DND-41 (cell line): ENCODE results near the gene ACTBL2.

Experiments
- ATAC-seq: fragments of 200-7000 bp; cut with Tn5 transposase; 3 replicates; pipeline ENCODE4 v1.9.1; 2021; ENCODE audit warnings: low read depth; ENCODE audit not compliant: insufficient read depth
- DNase-seq: peaks from one replicate; pipeline ENCODE4 v3.0.0-alpha.2; 2020
- H2AFZ ChIP-seq: 2 replicates; pipeline ENCODE4 v1.6.0; 2012; ENCODE audit warnings: low read depth, low read length
- H3K27ac ChIP-seq: 2 replicates; pipeline ENCODE4 v1.5.1; 2012; ENCODE audit warnings: low read length, inconsistent platforms
- H3K27me3 ChIP-seq: fragments of 200-600 bp; sonication (generic); 2 replicates; pipeline ENCODE4 v1.6.0; 2012; ENCODE audit warnings: low read length, mild to moderate bottlenecking, inconsistent platforms; ENCODE audit not compliant: insufficient read depth, poor library complexity
- H3K36me3 ChIP-seq: 2 replicates; pipeline ENCODE4 v1.5.1; 2012; ENCODE audit warnings: low read length, inconsistent platforms; ENCODE audit not compliant: insufficient read depth
- H3K4me1 ChIP-seq: 2 replicates; pipeline ENCODE4 v1.5.1; 2012; ENCODE audit warnings: mild to moderate bottlenecking, low read length; ENCODE audit not compliant: insufficient read depth
- H3K4me2 ChIP-seq: 2 replicates; pipeline ENCODE4 v1.6.0; 2012; ENCODE audit warnings: mild to moderate bottlenecking, moderate library complexity, low read length, inconsistent platforms; ENCODE audit not compliant: insufficient read depth
- H3K4me3 ChIP-seq, 2 experiments: fragments of 200-600 bp in 1 of 2; shearing (Covaris generic) in 1 of 2; 2 replicates each; pipeline ENCODE4 v1.5.1; 2012 to 2016; ENCODE audit warnings: inconsistent platforms in 2 of 2, low read length in 2 of 2, mild to moderate bottlenecking in 2 of 2, low read depth in 1 of 2, moderate library complexity in 1 of 2
- H3K79me2 ChIP-seq: 2 replicates; pipeline ENCODE4 v1.6.0; 2012; ENCODE audit warnings: low read length, inconsistent platforms; ENCODE audit not compliant: insufficient read depth
- H3K9ac ChIP-seq: 2 replicates; pipeline ENCODE4 v1.6.0; 2012; ENCODE audit warnings: low read depth, mild to moderate bottlenecking, inconsistent platforms, low read length, moderate library complexity
- H3K9me3 ChIP-seq: 2 replicates; pipeline ENCODE4 v1.5.1; 2012; ENCODE audit warnings: low read length, moderate library complexity, mild to moderate bottlenecking, inconsistent platforms; ENCODE audit not compliant: insufficient read depth, severe bottlenecking
- H4K20me1 ChIP-seq: 2 replicates; pipeline ENCODE4 v1.6.0; 2012; ENCODE audit warnings: low read length; ENCODE audit not compliant: insufficient read depth
- EZH2 ChIP-seq: IDR thresholded peaks from 3 replicates; pipeline ENCODE4 v1.6.1; 2012; ENCODE audit warnings: borderline replicate concordance, low read depth, mild to moderate bottlenecking, moderate library complexity, low read length, inconsistent platforms; ENCODE audit not compliant: severe bottlenecking
- TF ChIP-seq, protein P1 (sequence below): IDR thresholded peaks from 2 replicates; pipeline ENCODE4 v1.5.1; 2012; ENCODE audit warnings: borderline replicate concordance, low read length, moderate library complexity, mild to moderate bottlenecking; ENCODE audit not compliant: poor library complexity, severe bottlenecking; ENCODE audit errors: extremely low read depth

The ACTBL2 gene

DNA sequence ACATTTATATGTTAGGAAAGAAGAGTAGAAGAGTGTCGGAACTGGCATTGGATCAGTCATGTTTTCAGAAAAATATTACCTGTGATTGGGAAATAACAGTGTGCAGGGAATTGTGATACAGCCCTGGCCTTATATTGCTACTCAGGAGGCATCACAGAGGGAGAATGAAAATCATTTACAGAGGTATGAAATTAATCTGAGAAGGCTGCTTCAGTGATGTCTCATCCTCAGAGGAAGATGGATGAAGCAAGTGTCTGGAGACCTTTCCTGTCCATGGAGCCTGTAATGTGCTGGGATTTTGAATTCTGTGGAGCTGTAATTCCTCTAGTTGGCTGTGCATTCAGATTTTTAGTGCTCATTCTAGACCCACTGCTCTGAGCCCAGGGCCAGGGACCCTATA, 3.8 kb downstream of the ACTBL2 start:
- no peaks in the 10 kb centered on the region for H3K36me3 ChIP-seq
- H3K79me2 ChIP-seq = no peaks in the 10 kb centered on the region
- H3K27me3 ChIP-seq = no peaks in the 10 kb centered on the region
- no peak for DNase-seq
- no peak overlapping the region for H2AFZ ChIP-seq
- H3K4me3 ChIP-seq = no peak overlapping the region
- TF ChIP-seq, protein P1, sequence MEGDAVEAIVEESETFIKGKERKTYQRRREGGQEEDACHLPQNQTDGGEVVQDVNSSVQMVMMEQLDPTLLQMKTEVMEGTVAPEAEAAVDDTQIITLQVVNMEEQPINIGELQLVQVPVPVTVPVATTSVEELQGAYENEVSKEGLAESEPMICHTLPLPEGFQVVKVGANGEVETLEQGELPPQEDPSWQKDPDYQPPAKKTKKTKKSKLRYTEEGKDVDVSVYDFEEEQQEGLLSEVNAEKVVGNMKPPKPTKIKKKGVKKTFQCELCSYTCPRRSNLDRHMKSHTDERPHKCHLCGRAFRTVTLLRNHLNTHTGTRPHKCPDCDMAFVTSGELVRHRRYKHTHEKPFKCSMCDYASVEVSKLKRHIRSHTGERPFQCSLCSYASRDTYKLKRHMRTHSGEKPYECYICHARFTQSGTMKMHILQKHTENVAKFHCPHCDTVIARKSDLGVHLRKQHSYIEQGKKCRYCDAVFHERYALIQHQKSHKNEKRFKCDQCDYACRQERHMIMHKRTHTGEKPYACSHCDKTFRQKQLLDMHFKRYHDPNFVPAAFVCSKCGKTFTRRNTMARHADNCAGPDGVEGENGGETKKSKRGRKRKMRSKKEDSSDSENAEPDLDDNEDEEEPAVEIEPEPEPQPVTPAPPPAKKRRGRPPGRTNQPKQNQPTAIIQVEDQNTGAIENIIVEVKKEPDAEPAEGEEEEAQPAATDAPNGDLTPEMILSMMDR = no peak
- no peak for TF ChIP-seq EZH2
- H4K20me1 ChIP-seq = no peaks in the 10 kb centered on the region
- no peaks in the 10 kb centered on the region for H3K9me3 ChIP-seq
- H3K4me1 ChIP-seq = peaks cover 7% of the 10 kb centered on the region; the same call in 1 of the 2 replicates
- H3K9ac ChIP-seq = no peak overlapping the region
- no peak overlapping the region for H3K27ac ChIP-seq
- H3K4me2 ChIP-seq = no peak overlapping the region
- ATAC-seq = no peak

DNA sequence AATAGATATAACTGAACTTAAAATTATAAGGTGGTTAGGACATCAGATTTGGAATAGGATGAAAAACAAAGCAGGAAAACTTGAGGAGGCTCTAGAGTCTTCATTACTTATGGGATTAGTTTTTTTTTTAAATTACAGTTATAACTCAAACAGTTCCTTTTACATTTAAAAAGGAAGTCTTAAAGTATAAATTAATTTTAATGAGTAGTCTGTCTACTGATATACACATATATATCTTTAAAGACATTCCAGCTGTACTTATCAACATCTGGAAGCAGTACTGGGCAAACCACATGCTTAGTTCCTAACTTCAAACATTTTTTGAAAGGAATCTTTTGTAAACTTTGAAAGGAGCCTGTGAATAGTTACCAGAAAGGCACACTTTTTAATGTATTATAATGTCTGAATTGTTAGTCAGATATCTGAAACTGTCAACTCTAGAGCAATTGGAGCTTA, 6.0 kb downstream of the ACTBL2 start:
- no peaks in the 10 kb centered on the region for H3K79me2 ChIP-seq
- H3K9ac ChIP-seq = no peak overlapping the region
- H3K27me3 ChIP-seq = no peaks in the 10 kb centered on the region
- H3K4me3 ChIP-seq = no peak overlapping the region
- H3K4me1 ChIP-seq = peaks cover 7% of the 10 kb centered on the region; the same call in 1 of the 2 replicates
- H3K9me3 ChIP-seq = no peaks in the 10 kb centered on the region
- no peak overlapping the region for H3K27ac ChIP-seq
- DNase-seq (no peak), ATAC-seq (no peak)
- H2AFZ ChIP-seq = peak overlapping the region; percentile 7; the same call in 1 of the 2 replicates
- H3K4me2 ChIP-seq = no peak overlapping the region
- TF ChIP-seq, protein P1 = no peak
- no peak for TF ChIP-seq EZH2
- H3K36me3 ChIP-seq = no peaks in the 10 kb centered on the region
- H4K20me1 ChIP-seq = no peaks in the 10 kb centered on the region

- Histone ChIP-seq H3K36me3 (no peaks in the 10 kb centered on the region), H3K9me3 (no peaks in the 10 kb centered on the region), H2AFZ (no peak overlapping the region), H3K79me2 (no peaks in the 10 kb centered on the region), H3K9ac (no peak overlapping the region), H3K4me2 (no peak overlapping the region), H3K4me3 (no peak overlapping the region), H3K27ac (no peak overlapping the region), H4K20me1 (no peaks in the 10 kb centered on the region), H3K4me1 (no peaks in the 10 kb centered on the region), H3K27me3 (no peaks in the 10 kb centered on the region)
- TF ChIP-seq, protein P1 = no peak
- no peak for TF ChIP-seq EZH2
- ATAC-seq (no peak), DNase-seq (no peak)
Observed at GRCh38 chr5:57470339-57470738, 12.3 kb downstream of the ACTBL2 start.
